Aorta (tissue), 5 donors: ENCODE measurements around the gene GCK. TPM values are rescaled to one million over a fixed set of nuclear protein-coding genes. Genes with fewer than 3 reads are reported as not detected.

ENCODE experiments used
- ATAC-seq: fragments of 200-7000 bp; cut with Tn5 transposase; one replicate; pipeline ENCODE4 v1.9.1; 2022; ENCODE audit warnings: moderate library complexity; ENCODE audit not compliant: low FRiP score
- DNase-seq, 2 donors: peaks; one replicate each; pipeline ENCODE4 v3.0.0-alpha.2; 2020
- H3K27ac ChIP-seq, 2 donors: one replicate each; pipeline ENCODE4 v1.5.1; 2013; ENCODE audit warnings: low read length in 2 of 2, mild to moderate bottlenecking in 2 of 2, moderate library complexity in 2 of 2, control low read depth in 1 of 2, inconsistent platforms in 1 of 2, low read depth in 1 of 2
- H3K27me3 ChIP-seq, 2 donors: one replicate each; pipeline ENCODE4 v1.6.1; 2013; ENCODE audit warnings: control low read depth in 1 of 2, low read length in 1 of 2, mild to moderate bottlenecking in 1 of 2, moderate library complexity in 1 of 2; ENCODE audit not compliant: insufficient read depth in 2 of 2, control insufficient read depth in 1 of 2
- H3K36me3 ChIP-seq, 2 donors: one replicate each; pipeline ENCODE4 v1.6.1; 2013; ENCODE audit warnings: control low read depth in 1 of 2, low read length in 1 of 2, mild to moderate bottlenecking in 1 of 2; ENCODE audit not compliant: insufficient read depth in 2 of 2, control insufficient read depth in 1 of 2
- H3K4me1 ChIP-seq, 2 donors: one replicate each; pipeline ENCODE4 v1.6.1; 2013; ENCODE audit warnings: low read length in 2 of 2, control low read depth in 1 of 2, mild to moderate bottlenecking in 1 of 2, moderate library complexity in 1 of 2; ENCODE audit not compliant: insufficient read depth in 2 of 2, control insufficient read depth in 1 of 2
- H3K4me3 ChIP-seq, 2 donors: one replicate each; pipeline ENCODE4 v1.5.1; 2013; ENCODE audit warnings: low read length in 2 of 2, control low read depth in 1 of 2, mild to moderate bottlenecking in 1 of 2
- H3K9me3 ChIP-seq: one replicate; pipeline ENCODE4 v1.6.1; 2013; ENCODE audit warnings: mild to moderate bottlenecking, low read length; ENCODE audit not compliant: control insufficient read depth
- WGBS, 2 donors: extraction: QIAGEN DNeasy Blood & Tissue Kit; methylation state at CpG; one replicate each; pipeline ENCODE4 v1.1.7; 2013; 5-methylcytosine and 5-hydroxymethylcytosine counted together
- intact Hi-C, 2 donors: fragments of 100-400 bp; cut with DNase I; formaldehyde crosslinking; loops; one replicate each; pipeline versions ENCODE4 v1.14.2 to v1.15.0; 2022
- polyA plus RNA-seq, 2 donors: library from polyadenylated mRNA; stranded (reverse); fragments of 200-250 nt; gene quantifications; one replicate each; pipeline ENCODE4 v1.2.3, GENCODE V29; 2013
- total RNA-seq, 2 donors: library from RNA; stranded (reverse); fragmentation: NEBNext Ultra II Directional; extraction: Animal tissue kit (Norgen Biotek cat#: 25700); gene quantifications; one replicate each; pipeline ENCODE4 v1.2.1, GENCODE V29; 2021
- donor health status: healthy with polysubstance abuse.
- donor health status: Bipolar disorder and iron deficiency.
- donor health status: DM: no; HTN: no; CAD: no.
- donor health status: DM: no; HTN: no; CAD: no.
- donor health status: DM: yes; HTN: yes; CAD: no.

GCK gene
- total and polyA plus RNA-seq, 4 donors = 1.2 to 6.6 (median 2.0) TPM

DNA sequence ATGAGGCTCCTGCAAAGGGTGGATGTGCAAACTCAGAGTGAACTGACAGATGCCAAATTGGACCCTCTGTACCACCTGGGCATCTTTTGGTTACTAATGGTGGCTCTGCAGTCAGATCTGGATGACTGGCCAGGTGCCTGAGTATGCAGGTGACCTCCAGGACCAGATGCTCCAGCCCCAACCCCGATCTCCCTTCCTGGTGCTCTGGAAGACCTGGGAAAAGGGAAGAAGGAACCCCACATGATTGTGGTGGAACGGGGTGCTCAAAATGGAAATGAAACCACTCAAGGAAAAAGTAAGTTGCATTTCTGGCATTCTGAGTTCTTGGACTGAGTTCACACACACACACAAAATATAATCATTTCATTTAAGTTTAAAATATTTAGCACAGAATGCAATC lies 94.9 kb downstream of the GCK start:
- Histone ChIP-seq H3K27ac (peak overlapping the region in 1 of 2 donors; percentile 23), H3K27me3 (no peaks in the 10 kb centered on the region), H3K4me1 (peaks cover 0 to 3% of the 10 kb centered on the region in 2 donors), H3K4me3 (no peak overlapping the region), H3K9me3 (no peaks in the 10 kb centered on the region), H3K36me3 (no peaks in the 10 kb centered on the region)
- DNase-seq = no peak
- no peak for ATAC-seq
- intact Hi-C loops = no loop called here
- 18 to 23% methylated on average over 2 of the region's 2 CpGs for WGBS, 2 donors

Other genes with a start within 250 kb of the GCK start
- gene SPDYE1, start 191.5 kb downstream of the GCK start, total RNA-seq = not detected
- under 1 TPM in 1 of 2 donors, not detected in 1; 0.05 TPM for gene SPDYE1, start 191.5 kb downstream of the GCK start, polyA plus RNA-seq
- gene DBNL, start 144.7 kb downstream of the GCK start, total RNA-seq = 100 to 1,000 TPM in 1 of 2 donors, 10 to 100 TPM in 1; 96.1 to 105 TPM
- 10 to 100 TPM; 80.1 to 91.6 TPM for gene DBNL, start 144.7 kb downstream of the GCK start, polyA plus RNA-seq
- 1 to 10 TPM; 4.1 to 4.8 TPM for gene PGAM2, start 123.9 kb downstream of the GCK start, total RNA-seq
- gene PGAM2, start 123.9 kb downstream of the GCK start, polyA plus RNA-seq = 1 to 10 TPM; 8.0 to 9.5 TPM
- 10 to 100 TPM; 27.6 to 35.7 TPM for gene POLM, start 106.9 kb downstream of the GCK start, total RNA-seq
- gene POLM, start 106.9 kb downstream of the GCK start, polyA plus RNA-seq = 10 to 100 TPM in 1 of 2 donors, 1 to 10 TPM in 1; 8.4 to 35.6 TPM
- 1,000 to 10,000 TPM in 1 of 2 donors, 100 to 1,000 TPM in 1; 856 to 1,098 TPM for gene AEBP1, start 85.1 kb downstream of the GCK start, total RNA-seq
- 1,000 to 10,000 TPM in 1 of 2 donors, 100 to 1,000 TPM in 1; 293 to 2,243 TPM for gene AEBP1, start 85.1 kb downstream of the GCK start, polyA plus RNA-seq
- gene POLD2, start 65.9 kb downstream of the GCK start, total RNA-seq = 10 to 100 TPM; 49.5 to 53.4 TPM
- gene POLD2, start 65.9 kb downstream of the GCK start, polyA plus RNA-seq = 10 to 100 TPM; 31.6 to 93.1 TPM
- gene MYL7, start 48.1 kb downstream of the GCK start, total RNA-seq = not detected
- gene MYL7, start 48.1 kb downstream of the GCK start, polyA plus RNA-seq = 1 to 10 TPM; 2.6 to 4.1 TPM
- 10 to 100 TPM; 55.4 to 73.1 TPM for gene YKT6, start 11.5 kb upstream of the GCK start, total RNA-seq
- gene YKT6, start 11.5 kb upstream of the GCK start, polyA plus RNA-seq = 10 to 100 TPM; 47.2 to 53.2 TPM
- 1 to 10 TPM; 2.4 to 4.4 TPM for gene CAMK2B, start 136.2 kb upstream of the GCK start, total RNA-seq
- 10 to 100 TPM in 1 of 2 donors, not detected in 1; 12.8 TPM for gene CAMK2B, start 136.2 kb upstream of the GCK start, polyA plus RNA-seq